Activated CD4-positive, alpha-beta T cell treated with anti-CD3 and anti-CD28 coated beads, Interleukin-2, amount 50 U/mL, for 1 hour (primary cell): ENCODE data around the gene ATG13.
"Not testable (repeated sequence)": the region's sequence is repeated elsewhere in the genome, so short reads cannot be mapped to it uniquely, and the experiment has no call there.

Experiments
- DNase-seq: peaks from one replicate; pipeline ENCODE4 v3.0.0-alpha.2; 2020

The ATG13 gene

DNA sequence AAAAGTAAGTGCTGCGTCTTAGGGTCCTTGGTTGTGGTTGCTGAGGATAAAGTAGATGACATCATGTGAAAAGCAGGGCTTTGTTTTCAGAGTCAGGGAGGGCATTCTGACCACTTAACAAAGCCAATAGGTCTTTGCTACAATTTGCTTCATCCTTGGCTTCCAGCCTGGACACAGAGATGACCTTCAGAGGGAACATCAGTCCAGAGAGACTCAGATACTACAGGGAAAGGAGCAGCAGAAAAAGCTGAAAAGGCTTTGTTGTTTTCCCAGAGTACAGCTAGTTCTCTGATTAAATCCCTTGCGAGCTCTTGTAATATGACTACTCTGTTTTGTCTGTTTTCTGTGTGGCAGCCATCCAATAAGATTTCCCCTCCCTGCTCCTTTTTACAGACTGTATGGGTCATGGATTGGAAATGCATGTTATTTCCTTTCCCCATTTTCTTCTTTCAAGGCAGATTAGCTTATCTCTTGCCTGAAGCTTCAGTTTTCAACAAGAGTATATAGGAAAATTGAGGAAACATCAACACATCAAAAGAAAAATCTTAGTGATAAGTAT lies 31.9 kb downstream of the ATG13 start:
- no peak for DNase-seq

- no peak for DNase-seq
Measured at GRCh38 chr11:46655631-46656030, 38.3 kb downstream of the ATG13 start.

GRCh38 chr11:46657186-46657585 lies 39.8 kb downstream of the ATG13 start:
- no peak for DNase-seq

GRCh38 chr11:46658259-46658658 lies 40.9 kb downstream of the ATG13 start:
- no peak for DNase-seq

GRCh38 chr11:46659908-46660307 lies 42.6 kb downstream of the ATG13 start:
- no peak for DNase-seq

- DNase-seq, result no peak
Measured at GRCh38 chr11:46661836-46662235, 44.5 kb downstream of the ATG13 start.

GRCh38 chr11:46662366-46662765 lies 45.0 kb downstream of the ATG13 start:
- DNase-seq, result no peak

DNA sequence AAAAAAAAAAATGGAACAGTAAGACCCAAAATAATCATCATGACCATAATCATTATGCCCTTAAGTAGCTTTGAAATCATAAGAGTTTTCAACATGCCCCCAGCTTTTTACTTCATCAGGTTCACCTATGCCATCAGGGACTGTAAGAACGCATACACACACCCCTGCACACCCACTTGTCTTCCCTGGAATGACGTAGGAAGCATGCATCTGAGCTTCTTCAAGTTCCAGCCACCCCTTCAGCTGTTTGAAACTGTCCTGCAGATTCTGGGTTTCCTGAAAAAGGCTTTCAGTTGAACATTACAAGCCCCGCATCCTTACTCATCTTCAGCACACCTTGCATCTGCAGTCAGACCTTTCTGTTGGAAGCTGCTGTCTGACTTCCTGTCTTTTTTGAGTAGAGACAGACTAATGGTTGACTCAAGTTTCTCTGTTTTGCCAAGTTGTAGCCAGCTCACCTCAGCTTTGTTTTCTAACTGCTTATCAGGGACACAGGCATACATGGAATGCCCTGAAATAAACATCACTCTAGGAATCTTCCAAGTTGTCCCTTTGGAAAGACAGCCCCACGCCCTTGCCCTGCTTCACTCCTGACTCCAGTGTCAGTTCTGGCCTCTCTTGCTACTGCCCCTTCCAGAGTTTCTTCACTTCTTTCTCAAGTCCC lies 46.1 kb downstream of the ATG13 start:
- no peak for DNase-seq

DNA sequence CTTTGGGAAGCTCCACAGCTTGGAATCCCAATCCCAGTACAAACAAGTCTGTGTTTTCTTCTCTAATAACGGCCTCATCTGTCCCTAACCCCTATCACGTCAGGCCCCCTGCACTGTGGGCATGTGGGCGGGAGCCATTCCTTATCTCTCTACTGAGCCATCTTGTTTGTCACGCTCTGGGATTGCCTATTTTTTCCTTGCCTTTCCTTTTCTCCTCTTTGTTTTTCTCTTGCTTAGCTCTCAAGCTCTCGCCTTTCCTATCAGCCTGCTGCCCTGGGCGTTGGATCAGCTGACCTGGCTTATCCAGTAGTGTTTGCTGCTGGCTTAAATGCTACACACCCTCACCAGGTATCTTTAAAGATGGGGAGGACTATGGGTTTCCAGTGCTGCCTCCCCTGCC lies 47.3 kb downstream of the ATG13 start:
- no peak for DNase-seq

GRCh38 chr11:46665356-46665755 lies 48.0 kb downstream of the ATG13 start:
- DNase-seq, result no peak

DNA sequence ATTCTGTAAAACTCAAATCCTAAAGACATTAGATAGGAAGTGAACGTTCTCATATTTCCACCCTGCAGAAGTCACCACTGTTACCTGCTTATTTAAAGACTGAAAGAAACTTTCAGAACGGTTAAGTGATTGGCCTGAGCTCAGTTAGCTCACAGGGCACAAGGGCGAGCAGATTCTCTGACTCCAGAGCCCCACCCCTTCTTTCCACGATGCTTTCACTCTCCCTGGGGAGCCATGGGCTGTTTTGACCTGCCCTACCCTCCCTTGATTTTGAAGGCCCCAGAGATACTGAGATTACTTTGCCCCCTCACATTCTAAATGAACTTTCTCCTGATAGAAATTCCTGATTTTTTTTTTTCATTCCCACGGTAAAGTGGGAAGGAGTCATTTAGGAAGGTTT lies 49.2 kb downstream of the ATG13 start:
- no peak for DNase-seq

DNA sequence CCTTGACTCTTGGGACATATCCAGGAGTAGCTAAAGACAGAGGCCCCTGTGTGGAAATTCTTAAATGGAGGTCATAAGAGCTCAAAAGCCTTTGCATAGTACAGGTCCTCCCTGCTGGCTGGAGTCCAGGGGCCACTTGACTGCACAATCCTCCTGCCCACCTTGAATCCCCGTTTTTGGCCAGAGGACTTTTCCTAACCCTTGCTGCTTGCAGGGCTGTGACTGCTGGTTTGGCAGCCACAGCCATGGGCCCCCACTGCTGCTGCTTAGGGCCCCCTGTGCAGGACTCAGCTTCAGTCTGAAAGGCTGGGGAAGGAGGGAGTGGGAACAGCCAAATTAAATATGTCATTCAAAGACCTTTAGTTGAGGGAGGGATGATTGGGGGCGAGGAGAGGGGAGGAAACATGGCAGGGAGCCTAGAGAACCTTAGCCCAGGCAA lies 49.7 kb downstream of the ATG13 start:
- no peak for DNase-seq

DNA sequence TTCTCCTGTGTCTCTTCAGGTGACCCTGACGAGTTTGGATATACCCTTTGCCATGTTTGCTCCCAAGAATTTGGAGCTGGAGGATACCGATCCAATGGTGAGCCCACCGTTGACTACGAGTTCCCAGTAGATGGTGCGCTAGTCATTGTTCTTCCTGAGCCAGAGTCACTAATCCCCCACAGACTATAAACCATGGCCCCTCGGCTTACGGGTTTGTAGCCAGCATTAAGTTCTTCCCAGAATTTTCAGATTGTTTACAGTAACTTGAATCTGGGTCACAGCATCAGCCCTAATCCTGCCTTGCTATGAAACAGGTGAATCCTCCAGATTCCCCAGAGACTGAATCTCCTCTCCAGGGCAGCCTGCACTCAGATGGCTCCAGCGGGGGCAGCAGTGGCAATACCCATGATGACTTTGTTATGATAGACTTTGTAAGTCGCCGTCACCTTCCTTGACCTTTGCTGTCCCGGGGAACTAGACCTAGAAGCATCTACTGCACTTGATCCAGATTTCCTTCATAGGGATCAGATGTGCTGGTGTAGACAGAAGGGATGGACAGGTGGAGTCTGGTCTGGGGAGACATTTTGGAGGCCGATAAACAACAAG lies 51.2 kb downstream of the ATG13 start:
- no peak for DNase-seq

- DNase-seq, result no peak
Measured at GRCh38 chr11:46669711-46670139, 52.4 kb downstream of the ATG13 start.

- not testable (repeated sequence) for DNase-seq
Measured at GRCh38 chr11:46670521-46670920, 53.2 kb downstream of the ATG13 start.

DNA sequence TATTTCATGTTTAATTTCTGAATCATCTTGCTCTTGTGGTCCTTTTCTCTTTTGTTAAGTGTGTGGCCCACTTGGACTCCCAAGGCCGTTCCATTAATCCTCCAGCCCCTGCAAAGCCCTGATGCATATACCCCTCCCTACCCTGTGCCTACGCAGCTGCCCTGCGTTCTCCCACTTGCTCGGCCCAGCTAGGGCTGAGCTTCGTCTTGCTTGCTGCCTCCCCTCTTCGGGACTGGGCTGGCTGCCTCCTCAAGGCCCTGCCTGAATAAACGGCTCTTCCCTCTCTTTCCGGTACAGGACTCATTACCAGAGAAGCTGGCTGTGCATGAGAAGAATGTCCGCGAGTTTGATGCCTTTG lies 54.6 kb downstream of the ATG13 start:
- no peak for DNase-seq

DNA sequence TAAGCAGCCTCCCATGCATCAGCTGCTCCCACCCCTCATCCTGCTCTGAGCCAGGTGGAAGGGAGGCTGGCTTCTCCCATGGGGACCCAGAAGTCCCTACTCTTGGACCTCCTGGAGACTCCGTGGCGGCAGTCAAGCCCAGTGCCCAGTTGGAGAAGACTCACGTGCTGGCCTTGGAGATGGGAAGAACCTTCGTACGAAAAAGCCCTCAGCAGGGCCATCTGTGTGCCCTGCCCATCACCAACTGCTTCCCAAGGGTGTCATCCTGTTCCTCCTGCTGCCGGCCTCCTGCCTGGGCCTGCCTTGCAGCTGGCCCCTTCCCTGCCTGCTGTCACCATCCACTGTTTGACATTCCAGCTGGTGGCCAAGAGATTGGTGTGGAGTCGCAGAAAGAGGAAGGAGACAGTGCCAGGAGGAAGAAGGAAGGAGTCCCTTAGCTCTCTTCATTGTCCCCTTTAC lies 55.1 kb downstream of the ATG13 start:
- DNase-seq, result no peak

GRCh38 chr11:46673713-46674462 lies 56.5 kb downstream of the ATG13 start:
- no peak for DNase-seq

DNA sequence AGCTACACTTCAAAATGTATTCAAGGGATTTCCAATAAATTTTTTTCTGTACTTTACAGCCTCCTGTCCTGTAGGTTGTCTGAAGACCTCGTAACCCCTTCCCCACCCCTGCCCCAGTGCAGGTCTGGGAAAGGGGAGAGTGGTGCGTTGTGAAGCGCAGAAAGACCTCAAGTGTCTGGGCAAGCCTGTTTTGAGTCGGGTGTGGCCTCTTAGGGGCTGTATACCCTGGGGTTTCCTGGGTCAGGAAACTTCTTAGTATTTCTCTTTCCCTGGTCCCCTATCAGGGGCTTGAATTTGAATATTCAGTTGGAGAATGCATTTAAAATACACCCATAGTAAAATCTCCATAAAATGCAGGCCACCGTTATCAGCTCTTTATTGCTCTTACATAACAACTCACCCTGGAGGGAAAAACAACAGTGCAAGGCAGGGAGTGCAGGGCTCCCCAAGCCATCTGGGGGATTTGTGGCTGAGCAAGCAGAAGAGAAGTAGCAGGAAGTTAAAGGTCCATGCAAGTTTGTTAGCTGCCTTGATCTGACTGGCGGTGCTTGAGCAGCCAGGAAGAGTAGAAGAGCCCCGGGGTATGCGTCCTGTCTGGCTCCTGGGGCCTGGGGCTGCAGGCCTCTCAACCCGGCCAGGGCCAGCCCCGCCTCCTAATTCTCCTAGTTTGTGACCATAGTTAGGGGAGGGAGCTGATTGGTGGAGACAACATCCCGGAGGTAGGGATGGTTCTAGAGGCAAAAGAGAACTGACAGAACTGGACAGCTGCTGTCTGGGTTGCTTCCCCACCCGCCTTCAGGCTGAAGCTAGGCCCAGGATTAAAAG lies 57.3 kb downstream of the ATG13 start:
- DNase-seq, result peak; percentile 16

- DNase-seq, result no peak
Measured at GRCh38 chr11:46675288-46675851, 58.0 kb downstream of the ATG13 start.

- no peak for DNase-seq
Measured at GRCh38 chr11:46675949-46676348, 58.6 kb downstream of the ATG13 start.

- no peak for DNase-seq
Measured at GRCh38 chr11:46676436-46677158, 59.2 kb downstream of the ATG13 start.
